WI38 (cell line): ENCODE results near the gene DNAAF8.

Experiments
- H3K4me3 ChIP-seq: 2 replicates; pipeline ENCODE4 v1.5.1; 2011; ENCODE audit warnings: low read depth, mild to moderate bottlenecking, control low read depth, low read length
- CTCF ChIP-seq: IDR thresholded peaks from 2 replicates; pipeline ENCODE4 v1.5.1; 2012; ENCODE audit warnings: low read depth, mild to moderate bottlenecking, control low read depth, low read length

The DNAAF8 gene

DNA sequence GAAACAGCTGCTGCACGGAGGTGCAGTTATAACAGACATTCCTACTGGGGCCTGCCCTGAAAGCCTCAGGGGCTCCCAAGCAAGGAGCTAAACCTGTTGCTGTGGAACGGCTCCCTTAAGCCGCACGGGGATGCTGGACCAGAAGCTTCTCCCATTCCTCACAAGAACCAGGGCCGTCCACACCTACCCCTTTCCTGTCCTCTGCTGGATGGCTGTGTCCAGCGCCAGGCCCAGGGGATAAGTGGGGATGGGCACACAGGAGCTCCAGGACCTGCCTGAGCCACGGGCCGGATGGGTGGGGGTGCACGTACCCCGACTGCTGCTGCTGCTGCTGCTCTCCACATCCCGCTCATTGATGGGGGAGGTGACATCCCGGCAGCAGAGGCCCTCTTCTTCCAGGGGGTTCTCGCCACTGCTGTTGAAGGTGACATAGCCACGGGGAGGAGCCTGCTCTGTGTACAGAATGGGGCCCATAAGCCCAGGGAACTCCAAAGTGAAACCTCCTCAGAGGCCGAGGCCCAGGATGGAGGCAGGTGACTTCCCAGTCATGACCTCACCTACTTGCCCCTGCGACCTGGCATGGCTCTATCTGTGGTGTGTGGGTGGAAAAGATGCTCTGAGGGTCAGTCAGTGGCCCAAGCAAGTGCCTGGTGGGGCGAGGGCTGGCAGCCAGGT, 32.4 kb upstream of the DNAAF8 start:
- H3K4me3 ChIP-seq: no peak overlapping the region
- no peak for TF ChIP-seq CTCF

DNA sequence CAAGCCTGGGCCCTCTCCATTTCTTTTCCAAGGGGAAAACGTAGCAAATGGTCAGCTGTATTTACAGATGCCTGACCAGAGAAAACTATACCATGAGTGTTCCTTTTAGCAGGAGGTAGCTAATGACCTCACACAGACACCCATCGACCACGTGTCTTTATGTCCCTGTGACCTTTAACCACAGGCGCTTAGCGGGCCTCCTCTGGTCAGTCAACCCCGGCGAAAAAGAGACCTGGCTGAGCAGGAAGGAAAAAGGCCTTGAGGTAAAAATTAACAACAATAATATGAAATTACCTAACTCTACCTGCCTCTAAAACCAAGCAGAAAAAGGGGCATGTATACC, 31.9 kb upstream of the DNAAF8 start:
- no peak for TF ChIP-seq CTCF
- H3K4me3 ChIP-seq: no peak overlapping the region

DNA sequence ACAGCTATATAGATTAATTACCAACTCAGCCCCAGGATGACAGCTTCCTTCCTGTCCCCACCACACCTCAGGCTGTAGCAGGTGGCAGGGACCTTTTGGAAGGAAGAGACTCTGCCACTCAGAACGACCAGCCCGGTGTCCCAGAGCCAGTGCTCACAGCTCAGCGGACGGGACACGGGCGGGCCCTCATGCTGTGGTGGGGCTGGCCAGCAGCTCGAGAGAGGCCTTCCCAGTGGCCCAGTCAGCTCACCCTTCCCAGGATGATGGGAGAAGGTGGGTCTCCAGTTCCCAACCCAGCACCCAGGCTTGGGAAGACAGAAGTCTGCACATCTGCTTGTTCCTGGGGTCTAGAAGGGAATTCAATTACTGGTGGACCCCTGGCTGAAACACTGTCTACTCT, 30.4 kb upstream of the DNAAF8 start:
- TF ChIP-seq CTCF: no peak
- H3K4me3 ChIP-seq: no peak overlapping the region

DNA sequence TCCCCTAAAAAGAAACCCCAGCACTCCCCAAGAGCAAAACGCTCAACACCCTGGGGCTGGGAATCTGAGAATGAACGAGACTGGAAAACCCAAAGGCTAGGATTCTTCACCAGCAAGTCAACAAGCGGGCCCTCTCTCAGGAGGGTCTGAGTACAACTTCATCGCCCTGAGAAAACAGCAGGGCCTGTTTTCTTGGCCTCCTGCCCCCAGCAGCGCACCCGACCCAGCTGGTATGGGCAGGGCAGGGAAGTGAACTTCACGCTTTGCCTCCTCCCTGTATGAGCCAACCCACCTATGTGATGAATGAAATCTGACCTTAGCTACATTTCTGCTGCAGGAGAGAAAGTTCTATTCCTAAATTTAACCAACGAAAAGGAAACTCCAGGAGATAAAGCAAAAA, 29.8 kb upstream of the DNAAF8 start:
- H3K4me3 ChIP-seq: no peak overlapping the region
- TF ChIP-seq CTCF: no peak

GRCh38 chr16:4704913-4705312, 29.4 kb upstream of the DNAAF8 start:
- no peak for TF ChIP-seq CTCF
- H3K4me3 ChIP-seq: no peak overlapping the region

DNA sequence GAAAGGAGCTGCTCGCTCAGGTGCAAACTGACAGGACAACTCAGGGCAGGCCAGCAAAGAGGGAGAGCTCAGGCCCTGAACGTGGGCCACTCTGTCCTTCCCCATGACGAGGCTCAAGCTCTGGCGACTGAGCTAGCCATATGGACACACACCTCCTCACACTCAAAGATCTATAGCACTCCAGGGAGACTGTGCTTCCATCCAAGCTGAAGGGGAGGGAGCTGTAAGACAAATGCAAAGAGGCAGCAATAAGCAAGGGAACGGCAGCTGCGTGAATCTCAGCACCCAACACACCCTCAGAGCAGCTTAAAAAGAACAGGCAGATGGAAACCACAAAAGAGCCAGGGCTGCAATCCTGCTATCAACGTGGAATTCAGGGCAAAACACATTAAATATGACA, 27.5 kb upstream of the DNAAF8 start:
- TF ChIP-seq CTCF: no peak
- H3K4me3 ChIP-seq: no peak overlapping the region

GRCh38 chr16:4709481-4709880, 24.9 kb upstream of the DNAAF8 start:
- no peak for TF ChIP-seq CTCF

More at GRCh38 chr16:4709481-4709880, 24.9 kb upstream of the DNAAF8 start:
- no peak overlapping the region for H3K4me3 ChIP-seq
